Measurements from ENCODE around the gene SVOPL.

DNA sequence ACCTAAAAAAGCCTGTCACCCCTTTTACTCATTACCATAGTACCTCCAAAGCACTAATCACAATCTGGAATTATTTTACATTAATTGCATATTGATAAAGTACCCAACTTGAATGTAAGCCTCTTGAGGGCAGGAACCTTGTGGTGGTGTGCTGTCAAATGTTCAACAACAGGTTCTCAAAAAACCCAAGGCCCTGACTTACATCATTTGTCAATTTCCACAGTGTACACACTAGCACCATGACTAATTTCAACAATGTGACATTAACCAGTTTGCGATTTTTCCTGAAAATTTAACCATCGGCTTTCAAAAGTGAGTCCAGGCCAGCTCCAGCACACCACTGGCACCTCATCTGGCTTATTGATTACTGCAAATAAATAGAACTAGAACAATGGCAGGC lies 87.5 kb downstream of the SVOPL start:
- TF ChIP-seq, protein P1, sequence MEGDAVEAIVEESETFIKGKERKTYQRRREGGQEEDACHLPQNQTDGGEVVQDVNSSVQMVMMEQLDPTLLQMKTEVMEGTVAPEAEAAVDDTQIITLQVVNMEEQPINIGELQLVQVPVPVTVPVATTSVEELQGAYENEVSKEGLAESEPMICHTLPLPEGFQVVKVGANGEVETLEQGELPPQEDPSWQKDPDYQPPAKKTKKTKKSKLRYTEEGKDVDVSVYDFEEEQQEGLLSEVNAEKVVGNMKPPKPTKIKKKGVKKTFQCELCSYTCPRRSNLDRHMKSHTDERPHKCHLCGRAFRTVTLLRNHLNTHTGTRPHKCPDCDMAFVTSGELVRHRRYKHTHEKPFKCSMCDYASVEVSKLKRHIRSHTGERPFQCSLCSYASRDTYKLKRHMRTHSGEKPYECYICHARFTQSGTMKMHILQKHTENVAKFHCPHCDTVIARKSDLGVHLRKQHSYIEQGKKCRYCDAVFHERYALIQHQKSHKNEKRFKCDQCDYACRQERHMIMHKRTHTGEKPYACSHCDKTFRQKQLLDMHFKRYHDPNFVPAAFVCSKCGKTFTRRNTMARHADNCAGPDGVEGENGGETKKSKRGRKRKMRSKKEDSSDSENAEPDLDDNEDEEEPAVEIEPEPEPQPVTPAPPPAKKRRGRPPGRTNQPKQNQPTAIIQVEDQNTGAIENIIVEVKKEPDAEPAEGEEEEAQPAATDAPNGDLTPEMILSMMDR (IDR thresholded peaks at IDR 0.05) = no peak
- TF ChIP-seq POLR2A (IDR thresholded peaks at IDR 0.05) = no peak
- no peak for TF ChIP-seq POLR2AphosphoS5 (IDR thresholded peaks at IDR 0.05)
- TF ChIP-seq EP300 (IDR thresholded peaks at IDR 0.05; ENCODE audit: low read depth) = no peak

Data from transverse colon (tissue), 4 donors.